H1 (cell line): ENCODE results near the gene UPK2. TPM values are rescaled to one million over a fixed set of nuclear protein-coding genes. Genes with fewer than 3 reads are reported as not detected.

Experiments
- BCL11A ChIP-seq, 2 experiments: IDR thresholded peaks; one replicate each; pipeline ENCODE4 v1.6.1; 2011; ENCODE audit warnings: low read depth in 2 of 2, low read length in 2 of 2, mild to moderate bottlenecking in 2 of 2
- CHD7 ChIP-seq: fragments of 300-600 bp; sonication (generic); IDR thresholded peaks from 2 replicates; pipeline ENCODE4 v1.7.1; 2012; ENCODE audit warnings: low read length, moderate library complexity, mild to moderate bottlenecking, inconsistent platforms; ENCODE audit not compliant: insufficient replicate concordance
- CTBP2 ChIP-seq: IDR thresholded peaks from 2 replicates; pipeline ENCODE4 v1.7.0; 2011; ENCODE audit warnings: borderline replicate concordance, mild to moderate bottlenecking, moderate library complexity, mixed read lengths, low read length; ENCODE audit not compliant: insufficient read depth, insufficient read length
- EGR1 ChIP-seq: IDR thresholded peaks from 2 replicates; pipeline ENCODE4 v1.6.1; 2011; ENCODE audit warnings: low read depth, low read length, borderline replicate concordance
- EZH2 ChIP-seq: fragments of 200-600 bp; sonication (generic); IDR thresholded peaks from 2 replicates; pipeline ENCODE4 v1.7.1; 2012; ENCODE audit warnings: low read depth, mild to moderate bottlenecking, moderate library complexity, low read length, inconsistent platforms; ENCODE audit not compliant: severe bottlenecking
- RFX5 ChIP-seq: IDR thresholded peaks from 2 replicates; pipeline ENCODE4 v1.6.1; 2011; ENCODE audit warnings: low read depth, low read length, improper control_type of control experiment, borderline replicate concordance
- RNF2 ChIP-seq: fragments of 200-900, 300-1000 bp; sonication (generic); IDR thresholded peaks from 2 replicates; pipeline ENCODE4 v1.7.1; 2016; ENCODE audit warnings: borderline replicate concordance, low read depth, mild to moderate bottlenecking, antibody characterized with exemption, low read length; ENCODE audit not compliant: poor library complexity, severe bottlenecking; ENCODE audit errors: missing control alignments
- TAF1 ChIP-seq: IDR thresholded peaks from 2 replicates; pipeline ENCODE4 v1.6.1; 2011; ENCODE audit warnings: mild to moderate bottlenecking, low read depth, low read length
- TBP ChIP-seq: IDR thresholded peaks from 2 replicates; pipeline ENCODE4 v1.6.1; 2011; ENCODE audit warnings: low read depth, low read length, improper control_type of control experiment
- polyA plus RNA-seq, 7 experiments: library from polyadenylated mRNA; depleted of rRNA in 3 of 7; stranded (reverse) in 5 of 7; unstranded in 2 of 7; fragments of >200 nt in 5 of 7; fragments of 200-250 nt in 2 of 7; gene quantifications; 1 replicate in 5 of 7; 2 replicates in 1 of 7; 4 replicates in 1 of 7; pipeline versions ENCODE4 v1.2.1 to v1.2.3, GENCODE V29; 2011 to 2013; ENCODE audit warnings: missing spikeins in 2 of 7, mixed read lengths in 2 of 7
- total RNA-seq: library from RNA; stranded (reverse); fragmentation: NEBNext Ultra II Directional; extraction: Animal tissue kit (Norgen Biotek cat#: 25700); gene quantifications from 2 replicates; pipeline ENCODE4 v1.2.1, GENCODE V29; 2021

Gene UPK2
- total and polyA plus RNA-seq, 2 of the 8 experiments (the other 6 are each of a cell fraction or from before 2014, with no cell fraction given) = 0.76 TPM; not detected in 1

DNA sequence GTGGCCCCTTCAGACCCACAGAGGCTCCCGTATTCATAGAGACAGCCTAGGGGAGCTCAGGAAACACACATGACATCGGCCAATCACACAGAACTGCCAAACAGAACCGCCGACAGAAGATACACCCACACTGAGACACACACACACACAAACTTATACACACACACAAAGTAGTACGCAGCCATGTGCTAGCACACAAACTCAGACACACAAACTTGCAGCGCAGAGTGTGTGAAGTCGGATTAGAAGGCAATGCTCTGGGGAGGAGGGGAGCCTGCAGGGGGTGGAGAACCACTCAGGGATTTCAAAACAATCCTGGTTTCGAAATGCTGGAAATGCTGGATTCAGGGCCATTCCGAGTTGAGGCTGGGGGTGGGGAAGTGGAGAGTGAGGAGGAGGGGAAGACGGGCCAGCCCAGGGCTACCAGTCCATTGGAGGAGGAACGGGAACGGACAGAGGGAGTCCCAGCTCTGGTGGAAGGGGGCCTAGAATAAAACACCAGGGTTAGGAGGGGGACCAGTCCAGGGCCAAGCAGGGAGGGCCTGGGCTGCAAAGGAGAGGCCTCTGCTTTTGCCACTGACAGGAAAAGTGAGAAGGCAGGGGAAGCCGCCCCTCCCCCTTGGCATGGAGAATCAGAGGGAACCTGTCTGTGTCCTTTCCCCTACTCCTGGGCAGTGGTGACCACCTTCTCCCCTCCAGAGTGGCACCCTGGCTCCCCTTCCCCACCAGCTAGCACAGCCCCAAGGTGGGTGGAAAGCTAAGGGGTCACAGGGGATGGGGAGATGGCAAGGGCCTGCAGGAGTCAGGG is 34.8 kb upstream of the UPK2 start (continued):
- TF ChIP-seq CHD7 (no peak), TAF1 (0 out of 2 replicates have a peak, but pooled peaks have one; percentile 38), BCL11A (IDR thresholded peaks at IDR 0.05; ENCODE audit: low read depth in 2 of 2, low read length in 2 of 2) (no peak), EZH2 (no peak), TBP (0 out of 2 replicates have a peak, but pooled peaks have one; percentile 13), CTBP2 (no peak), RFX5 (no peak), RNF2 (no peak), EGR1 (no peak)
